Activated CD4-positive, alpha-beta T cell treated with anti-CD3 and anti-CD28 coated beads, Interleukin-2, amount 50 U/mL, for 4 hours (primary cell): ENCODE results near the gene KRTAP9-6.
"Not testable (repeated sequence)": the region's sequence is repeated elsewhere in the genome, so short reads cannot be mapped to it uniquely, and the experiment has no call there.

Source experiments
- DNase-seq, 2 experiments: peaks; one replicate each; pipeline ENCODE4 v3.0.0-alpha.2; 2020

The KRTAP9-6 gene

DNA sequence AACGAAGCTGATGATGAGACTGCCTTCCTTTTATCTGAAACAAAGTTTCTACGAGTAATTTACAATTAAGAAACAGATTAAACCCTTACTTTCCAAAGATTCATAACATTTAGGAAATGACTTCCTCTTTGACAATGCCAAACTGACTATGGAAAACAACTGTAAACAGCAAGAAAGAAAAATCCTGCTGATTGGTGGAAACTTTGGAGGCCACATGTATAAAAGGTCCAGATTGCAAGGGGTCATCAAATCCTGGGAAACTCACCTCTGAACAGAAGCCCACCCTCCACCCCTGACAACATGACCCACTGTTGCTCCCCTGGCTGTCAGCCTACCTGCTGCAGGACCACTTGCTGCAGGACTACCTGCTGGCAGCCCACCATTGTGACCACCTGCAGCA lies at the start of gene KRTAP9-6:
Gene KRTAP9-6 (plus strand): TSS at position 301 of the 400 bp plus-strand sequence. CDS start 0 bp downstream, at position 301.
- no peak for DNase-seq

DNA sequence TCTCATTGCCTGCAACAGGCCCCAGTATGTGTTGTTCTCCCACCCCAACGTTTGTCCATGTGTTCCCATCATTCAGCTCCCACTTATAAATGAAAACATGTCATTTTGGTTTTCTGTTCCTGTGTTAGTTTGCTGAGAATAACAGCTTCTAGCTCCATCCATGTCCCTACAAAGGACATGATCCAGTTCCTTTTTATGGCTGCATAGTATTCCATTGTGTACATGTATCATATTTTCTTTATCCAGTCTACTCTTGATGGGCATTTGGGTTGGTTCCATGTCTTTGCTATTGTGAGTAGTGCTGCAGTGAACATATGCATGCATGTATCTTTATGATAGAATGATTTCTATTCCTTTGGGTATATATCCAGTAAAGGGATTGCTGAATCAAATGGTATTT lies 49.5 kb upstream of the KRTAP9-6 start:
- DNase-seq, result no peak

DNA sequence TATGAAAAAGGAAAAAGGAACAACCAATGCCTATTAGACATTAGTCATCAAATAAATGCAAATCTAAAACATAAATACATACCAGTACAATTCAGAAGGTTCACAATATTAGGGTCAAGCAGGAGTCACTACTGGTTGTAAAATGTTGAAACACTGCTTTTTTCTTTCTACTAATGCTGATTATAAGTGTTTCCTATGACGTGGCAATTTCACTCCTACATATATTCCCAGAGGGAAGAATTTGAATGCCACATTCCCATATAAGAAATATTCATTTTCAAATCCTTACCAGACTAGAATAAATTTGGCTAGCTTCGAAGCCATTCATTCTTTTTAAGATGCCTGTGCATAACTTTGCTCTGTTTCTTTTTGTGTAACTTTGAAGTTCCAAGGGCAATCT lies 41.4 kb upstream of the KRTAP9-6 start:
- DNase-seq, result no peak

DNA sequence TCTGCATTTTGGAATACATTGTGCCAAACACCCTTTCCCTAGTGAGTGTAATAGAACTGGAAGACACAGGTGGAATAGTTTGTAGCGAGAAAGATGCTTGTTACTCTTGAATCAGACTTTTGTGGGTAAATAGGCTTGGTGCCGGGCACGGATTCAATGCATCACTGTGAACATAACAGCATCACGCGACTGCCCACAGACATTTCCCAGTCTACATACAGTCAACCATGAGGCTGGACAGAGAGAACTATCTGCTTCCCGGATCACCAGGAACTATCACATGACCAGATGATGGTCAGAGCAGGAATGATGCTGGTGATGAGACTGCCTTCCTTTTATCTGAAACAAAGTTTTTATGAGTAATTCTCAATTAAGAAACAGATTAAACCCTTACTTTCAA lies 39.1 kb upstream of the KRTAP9-6 start:
- DNase-seq, result no peak

- not testable (repeated sequence) for DNase-seq
These were observed 38.5 kb upstream of the KRTAP9-6 start, which contains the start of gene KRTAP9-2 for GRCh38 chr17:41226598-41227095. TSS of gene KRTAP9-2 (plus strand) at chr17:41226648. CDS start at chr17:41226655, 7 bp downstream.

DNA sequence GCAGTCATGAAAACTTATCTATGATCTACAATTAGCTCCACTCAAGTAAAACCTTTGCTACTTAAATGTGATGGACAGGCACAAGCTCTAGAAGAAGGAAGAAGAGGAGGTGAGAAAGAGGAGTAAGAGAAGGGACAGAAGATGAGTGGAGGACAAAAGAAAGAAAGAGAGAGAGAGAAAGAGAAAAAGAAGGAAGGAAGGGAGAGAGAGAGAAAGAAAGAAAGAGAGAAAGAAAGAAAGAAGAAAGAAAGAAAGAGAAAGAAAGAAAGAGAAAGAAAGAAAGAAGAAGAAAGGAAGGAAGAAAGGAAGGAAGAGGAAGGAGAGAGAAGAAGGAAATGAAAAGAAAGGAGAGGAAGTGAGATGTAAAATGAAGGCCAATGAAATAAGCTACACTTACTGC lies 35.1 kb upstream of the KRTAP9-6 start:
- DNase-seq, result no peak

- DNase-seq, result no peak
These were observed 33.4 kb upstream of the KRTAP9-6 start for GRCh38 chr17:41231731-41232130.

DNA sequence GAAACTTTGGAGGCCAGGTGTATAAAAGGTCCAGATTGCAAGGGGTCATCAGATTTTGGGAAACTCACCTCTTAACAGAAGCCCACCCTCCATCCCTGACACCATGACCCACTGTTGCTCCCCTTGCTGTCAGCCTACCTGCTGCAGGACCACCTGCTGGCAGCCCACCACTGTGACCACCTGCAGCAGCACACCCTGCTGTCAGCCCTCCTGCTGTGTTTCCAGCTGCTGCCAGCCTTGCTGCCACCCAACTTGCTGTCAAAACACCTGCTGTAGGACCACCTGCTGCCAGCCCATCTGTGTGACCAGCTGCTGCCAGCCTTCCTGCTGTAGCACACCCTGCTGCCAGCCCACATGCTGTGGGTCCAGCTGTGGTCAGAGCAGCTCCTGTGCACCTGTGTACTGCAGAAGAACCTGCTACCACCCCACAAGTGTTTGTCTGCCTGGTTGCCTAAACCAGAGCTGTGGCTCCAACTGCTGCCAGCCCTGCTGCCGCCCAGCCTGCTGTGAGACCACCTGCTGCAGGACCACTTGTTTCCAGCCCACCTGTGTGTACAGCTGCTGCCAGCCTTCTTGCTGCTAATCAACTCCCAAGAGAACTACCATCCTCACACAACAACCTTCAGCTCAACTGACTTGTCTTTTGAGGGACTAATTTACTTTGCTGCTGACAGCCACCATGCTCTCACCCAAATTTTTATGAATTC lies 32.6 kb upstream of the KRTAP9-6 start, which contains the start of gene KRTAP9-3:
Gene KRTAP9-3 (plus strand): TSS at position 51 of the 707 bp plus-strand sequence. CDS start 53 bp downstream, at position 104.
- not testable (repeated sequence) for DNase-seq

DNA sequence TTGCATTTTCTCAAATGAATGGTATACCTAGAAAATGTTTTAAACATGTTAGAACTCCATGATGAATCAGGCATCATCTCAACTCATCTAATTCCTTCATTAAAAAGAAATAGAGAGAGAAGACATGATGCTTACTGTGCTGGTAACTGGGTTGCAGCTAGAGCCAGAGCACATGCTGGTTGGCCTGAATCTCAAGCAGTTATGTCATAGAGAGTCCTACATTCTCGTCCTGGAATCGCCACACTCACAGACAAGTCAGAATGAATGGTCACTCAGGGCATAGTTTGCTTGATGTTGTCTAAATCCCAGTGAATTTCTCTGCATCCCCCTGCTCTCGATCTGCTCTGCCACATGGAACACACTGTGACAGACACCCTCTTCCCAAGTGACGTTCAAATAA lies 28.1 kb upstream of the KRTAP9-6 start:
- DNase-seq, result not testable (repeated sequence)

DNA sequence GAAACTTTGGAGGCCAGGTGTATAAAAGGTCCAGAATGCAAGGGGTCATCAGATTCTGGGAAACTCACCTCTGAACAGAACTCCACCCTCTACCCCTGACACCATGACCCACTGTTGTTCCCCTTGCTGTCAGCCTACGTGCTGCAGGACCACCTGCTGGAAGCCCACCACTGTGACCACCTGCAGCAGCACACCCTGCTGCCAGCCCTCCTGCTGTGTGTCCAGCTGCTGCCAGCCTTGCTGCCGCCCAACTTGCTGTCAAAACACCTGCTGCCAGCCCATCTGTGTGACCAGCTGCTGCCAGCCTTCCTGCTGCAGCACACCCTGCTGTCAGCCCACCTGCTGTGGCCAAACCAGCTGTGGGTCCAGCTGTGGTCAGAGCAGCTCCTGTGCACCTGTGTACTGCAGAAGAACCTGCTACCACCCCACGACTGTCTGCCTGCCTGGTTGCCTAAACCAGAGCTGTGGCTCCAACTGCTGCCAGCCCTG lies 27.2 kb upstream of the KRTAP9-6 start, which contains the start of gene KRTAP9-8:
Gene KRTAP9-8 (plus strand): TSS at position 51 of the 489 bp plus-strand sequence. CDS start 53 bp downstream, at position 104.
- DNase-seq, result not testable (repeated sequence)

DNA sequence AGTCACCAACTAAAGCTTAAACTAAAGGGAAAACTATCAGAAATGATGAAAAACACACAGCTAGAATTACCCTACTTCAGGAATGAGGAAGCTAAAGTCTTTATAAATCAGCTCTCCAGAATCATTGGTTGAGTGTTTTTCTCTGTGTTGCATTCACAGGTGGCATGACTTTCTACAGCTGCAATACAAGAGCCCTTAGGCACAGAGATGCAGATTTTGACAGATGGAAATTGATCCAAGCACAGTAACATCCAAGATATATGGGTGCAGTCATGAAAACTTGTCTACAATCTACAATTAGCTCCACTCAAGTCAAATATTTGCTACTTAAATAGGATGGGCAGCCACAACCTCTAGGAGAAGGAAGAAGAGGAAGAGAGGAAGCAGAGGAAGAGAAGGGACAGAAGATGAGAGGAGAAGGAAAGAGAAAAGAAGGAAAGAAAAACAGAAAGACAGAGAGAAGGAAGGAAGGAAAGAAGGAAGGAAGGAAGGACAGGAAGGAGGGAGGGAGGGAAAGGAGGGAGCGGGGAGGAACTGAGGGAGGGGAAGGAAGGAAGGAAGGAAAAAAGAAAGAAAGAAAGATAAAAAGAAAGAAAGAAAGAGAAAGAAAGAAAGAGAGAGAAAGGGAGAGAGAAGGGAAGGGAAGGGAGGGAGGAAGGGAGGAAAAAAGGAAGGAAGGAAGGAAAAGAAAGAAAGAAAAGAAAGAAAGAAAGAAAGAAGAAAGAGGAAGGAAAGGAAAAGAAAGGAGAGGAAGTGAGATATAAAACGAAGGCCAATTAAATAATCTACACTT lies 18.0 kb upstream of the KRTAP9-6 start:
- DNase-seq, result not testable (repeated sequence)

DNA sequence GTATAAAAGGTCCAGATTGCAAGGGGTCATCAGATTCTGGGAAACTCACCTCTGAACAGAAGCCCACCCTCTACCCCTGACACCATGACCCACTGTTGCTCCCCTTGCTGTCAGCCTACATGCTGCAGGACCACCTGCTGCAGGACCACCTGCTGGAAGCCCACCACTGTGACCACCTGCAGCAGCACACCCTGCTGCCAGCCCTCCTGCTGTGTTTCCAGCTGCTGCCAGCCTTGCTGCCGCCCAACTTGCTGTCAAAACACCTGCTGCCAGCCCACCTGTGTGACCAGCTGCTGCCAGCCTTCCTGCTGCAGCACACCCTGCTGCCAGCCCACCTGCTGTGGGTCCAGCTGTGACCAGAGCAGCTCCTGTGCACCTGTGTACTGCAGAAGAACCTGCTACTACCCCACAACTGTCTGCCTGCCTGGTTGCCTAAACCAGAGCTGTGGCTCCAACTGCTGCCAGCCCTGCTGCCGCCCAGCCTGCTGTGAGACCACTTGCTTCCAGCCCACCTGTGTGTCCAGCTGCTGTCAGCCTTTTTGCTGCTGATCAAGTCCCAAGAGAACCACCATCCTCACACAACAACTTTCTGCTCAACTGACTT lies 15.4 kb upstream of the KRTAP9-6 start, which contains the start of gene KRTAP9-4:
Gene KRTAP9-4 (plus strand): TSS at position 51 of the 604 bp plus-strand sequence. CDS start 34 bp downstream, at position 85.
- not testable (repeated sequence) for DNase-seq

DNA sequence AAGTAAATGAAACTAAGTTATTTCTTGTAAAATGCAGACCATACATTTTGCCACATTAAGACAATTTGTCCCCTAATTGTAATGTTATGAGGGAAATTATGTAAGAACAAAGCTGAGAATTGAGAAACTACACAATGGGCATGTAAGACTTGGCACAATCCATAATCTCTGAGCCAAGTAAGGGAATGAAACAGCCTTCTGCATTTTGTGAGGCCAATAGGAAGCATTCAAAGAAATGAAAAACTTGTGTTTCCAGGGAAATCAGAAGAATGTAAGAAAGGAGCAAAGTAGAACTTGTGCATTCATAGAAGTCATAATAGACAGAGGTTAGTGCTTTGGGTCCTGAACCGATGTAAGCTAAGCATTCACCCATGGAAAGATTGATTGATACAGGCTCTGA lies 13.9 kb upstream of the KRTAP9-6 start:
- no peak for DNase-seq

GRCh38 chr17:41254861-41255260 lies 10.3 kb upstream of the KRTAP9-6 start:
- no peak for DNase-seq

- not testable (repeated sequence) for DNase-seq
These were observed 9.5 kb upstream of the KRTAP9-6 start, which contains the start of gene KRTAP9-9 for GRCh38 chr17:41255381-41256290. TSS of gene KRTAP9-9 (plus strand) at chr17:41255384.

GRCh38 chr17:41256291-41256685 lies 8.9 kb upstream of the KRTAP9-6 start:
- DNase-seq, result no peak

DNA sequence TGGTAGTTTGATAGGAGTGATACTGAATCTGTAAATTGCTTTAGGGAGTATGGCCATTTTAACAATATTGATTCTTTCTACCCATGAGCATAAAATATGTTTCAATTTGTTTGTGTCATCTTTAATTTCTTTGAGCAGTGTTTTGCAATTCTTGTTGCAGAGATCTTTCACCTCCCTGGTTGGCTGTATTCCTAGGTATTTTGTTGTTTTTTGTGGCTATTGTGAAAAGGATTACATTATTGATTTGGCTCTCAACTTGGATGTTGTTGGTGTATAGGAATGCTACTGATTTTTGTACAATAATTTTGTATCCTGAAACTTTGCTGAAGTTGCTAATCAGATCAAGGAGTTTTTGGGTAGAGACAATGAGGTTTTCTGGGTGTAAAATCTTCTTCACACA lies 6.8 kb upstream of the KRTAP9-6 start:
- no peak for DNase-seq

DNA sequence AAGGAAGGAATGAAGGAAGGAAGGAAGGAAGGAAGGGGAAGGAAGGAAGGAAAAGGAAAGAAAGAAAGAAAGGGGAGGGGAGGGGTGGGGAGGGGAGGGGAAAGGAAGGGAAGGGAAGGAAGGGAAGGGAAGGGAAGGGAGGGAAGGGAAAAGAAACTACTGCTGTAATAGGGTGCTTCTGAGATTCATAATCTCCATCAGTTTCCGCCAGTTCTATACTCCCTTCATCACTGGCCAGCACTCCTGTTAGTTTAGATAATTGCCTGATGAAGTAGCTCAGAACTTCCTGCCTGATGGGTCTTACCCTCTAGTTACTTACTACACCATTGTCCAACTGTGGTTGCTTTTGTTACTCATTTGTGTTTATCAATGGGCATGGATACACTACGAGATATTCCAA lies 2.0 kb upstream of the KRTAP9-6 start:
- no peak for DNase-seq

- DNase-seq, result no peak
These were observed 579 bp upstream of the KRTAP9-6 start for GRCh38 chr17:41264599-41264998.

GRCh38 chr17:41267711-41268110 lies 2.5 kb downstream of the KRTAP9-6 start:
- DNase-seq, result no peak

DNA sequence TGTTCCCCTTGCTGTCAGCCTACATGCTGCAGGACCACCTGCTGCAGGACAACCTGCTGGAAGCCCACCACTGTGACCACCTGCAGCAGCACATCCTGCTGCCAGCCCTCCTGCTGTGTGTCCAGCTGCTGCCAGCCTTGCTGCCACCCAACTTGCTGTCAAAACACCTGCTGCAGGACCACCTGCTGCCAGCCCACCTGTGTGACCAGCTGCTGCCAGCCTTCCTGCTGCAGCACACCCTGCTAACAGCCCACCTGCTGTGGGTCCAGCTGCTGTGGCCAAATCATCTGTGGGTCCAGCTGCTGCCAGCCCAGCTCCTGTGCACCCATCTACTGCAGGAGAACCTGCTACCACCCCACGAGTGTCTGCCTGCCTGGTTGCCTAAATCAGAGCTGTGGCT lies 6.1 kb downstream of the KRTAP9-6 start:
- DNase-seq, result not testable (repeated sequence)

DNA sequence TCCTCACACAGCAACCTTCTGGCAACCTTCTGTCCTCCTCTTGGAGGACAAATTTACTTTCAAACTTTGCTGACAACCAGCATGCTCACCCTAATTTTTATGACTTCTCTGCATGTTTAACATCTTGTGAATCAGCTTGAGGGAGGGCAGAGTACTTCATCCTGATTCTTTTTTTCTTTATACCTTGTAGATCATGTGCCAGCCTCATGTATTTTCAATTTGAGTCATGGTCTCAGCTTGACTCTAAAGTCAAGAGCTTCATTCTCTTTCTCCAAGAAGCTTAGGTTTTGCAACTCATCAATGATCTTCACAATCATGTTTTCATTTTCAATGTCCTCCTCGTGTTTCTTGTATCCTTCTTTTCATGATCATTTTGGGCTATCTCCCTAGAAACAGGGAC lies 6.7 kb downstream of the KRTAP9-6 start:
- no peak for DNase-seq
